GM18858 (cell line): ENCODE results near the gene GJD3.
"Not testable (repeated sequence)": the region's sequence is repeated elsewhere in the genome, so short reads cannot be mapped to it uniquely, and the experiment has no call there.

Experiments
- ATAC-seq: cut with Tn5 transposase; IDR thresholded peaks from one replicate; pipeline ENCODE4 v1.9.1; 2021; ENCODE audit not compliant: unreplicated experiment

The GJD3 gene

GRCh38 chr17:40369923-40370322 lies 5.4 kb upstream of the GJD3 start:
- ATAC-seq = no peak

- ATAC-seq = not testable (repeated sequence)
Observed at GRCh38 chr17:40367728-40368127, 3.2 kb upstream of the GJD3 start.

- ATAC-seq = no peak
Observed at GRCh38 chr17:40366861-40367518, 2.5 kb upstream of the GJD3 start.

- no peak for ATAC-seq
Observed at GRCh38 chr17:40366076-40366860, 1.7 kb upstream of the GJD3 start.

GRCh38 chr17:40364906-40365305 lies 369 bp upstream of the GJD3 start:
- ATAC-seq = no peak

- no peak for ATAC-seq
Observed at GRCh38 chr17:40363111-40363827, 1.3 kb downstream of the GJD3 start.

- no peak for ATAC-seq
Observed at GRCh38 chr17:40362696-40363110, 1.8 kb downstream of the GJD3 start.

- no peak for ATAC-seq
Observed at GRCh38 chr17:40361925-40362695, 2.4 kb downstream of the GJD3 start.

GRCh38 chr17:40361063-40361924 lies 3.2 kb downstream of the GJD3 start:
- no peak for ATAC-seq

GRCh38 chr17:40360091-40360490 lies 4.4 kb downstream of the GJD3 start:
- no peak for ATAC-seq

- no peak for ATAC-seq
Observed at GRCh38 chr17:40358323-40359038, 6.1 kb downstream of the GJD3 start.

- no peak for ATAC-seq
Observed at GRCh38 chr17:40356990-40357881, 7.3 kb downstream of the GJD3 start.

- no peak for ATAC-seq
Observed at GRCh38 chr17:40355804-40356758, 8.5 kb downstream of the GJD3 start.

- no peak for ATAC-seq
Observed at GRCh38 chr17:40355123-40355803, 9.3 kb downstream of the GJD3 start.

GRCh38 chr17:40354221-40355122 lies 10.1 kb downstream of the GJD3 start:
- no peak for ATAC-seq
